SK-N-MC (cell line): ENCODE measurements around the gene IQGAP1.

ENCODE experiments used
- DNase-seq: peaks from one replicate; pipeline ENCODE4 v3.0.0-alpha.2; 2011; ENCODE audit warnings: low read depth, low spot score
- H3K27ac ChIP-seq: fragments of 200-600 bp; sonication (generic); 2 replicates; pipeline ENCODE4 v1.5.1; 2016; ENCODE audit warnings: mixed run types
- H3K36me3 ChIP-seq: fragments of 200-600 bp; sonication (generic); 2 replicates; pipeline ENCODE4 v1.6.1; 2017; ENCODE audit warnings: antibody characterized with exemption, low read length, mixed read lengths; ENCODE audit not compliant: insufficient read depth
- H3K4me3 ChIP-seq: fragments of 200-600 bp; sonication (generic); 2 replicates; pipeline ENCODE4 v1.5.1; 2016
- H3K9ac ChIP-seq: fragments of 200-600 bp; sonication (generic); 2 replicates; pipeline ENCODE4 v1.8.0; 2017; ENCODE audit warnings: mixed run types, mixed read lengths; ENCODE audit not compliant: insufficient read length
- H3K9me3 ChIP-seq: fragments of 200-600 bp; sonication (generic); 2 replicates; pipeline ENCODE4 v1.6.1; 2017; ENCODE audit warnings: low read depth, mild to moderate bottlenecking, antibody characterized with exemption, low read length, moderate library complexity, mixed read lengths
- EZH2 ChIP-seq: fragments of 200-600 bp; sonication (generic); IDR thresholded peaks from one replicate; pipeline ENCODE4 v1.6.1; 2017; ENCODE audit warnings: antibody characterized with exemption
- FOXP2 ChIP-seq: optimal IDR thresholded peaks from 2 replicates; pipeline ENCODE3; 2011; ENCODE audit warnings: mild to moderate bottlenecking, moderate library complexity; ENCODE audit not compliant: insufficient read depth; ENCODE audit errors: extremely low read length, control extremely low read depth
- POLR2AphosphoS5 ChIP-seq: IDR thresholded peaks from 2 replicates; pipeline ENCODE4 v1.6.1; 2012; ENCODE audit warnings: mild to moderate bottlenecking, low read depth, low read length, borderline replicate concordance

IQGAP1 gene

DNA sequence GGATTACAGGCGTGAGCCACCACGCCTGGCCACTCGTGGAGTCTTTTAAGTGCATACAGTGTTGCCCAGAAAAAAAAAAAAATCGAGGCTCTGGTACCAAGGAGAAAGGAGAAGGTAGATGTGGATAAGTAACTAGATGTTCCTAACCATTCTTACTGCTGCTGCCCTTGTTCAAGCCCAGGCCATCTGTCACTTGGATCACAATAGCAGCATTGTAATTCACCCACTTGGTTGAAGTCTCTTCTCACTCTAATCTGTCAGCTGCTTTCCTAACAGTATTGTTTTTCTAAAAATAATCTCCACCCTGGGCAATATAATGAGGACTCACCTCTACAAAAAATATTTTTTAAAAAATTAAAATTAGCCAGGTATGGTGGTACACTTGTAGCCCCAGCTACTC is 83.7 kb downstream of the IQGAP1 start:
- H3K9me3 ChIP-seq: no peaks in the 10 kb centered on the region
- peaks cover 31% of the 10 kb centered on the region for H3K36me3 ChIP-seq
- H3K9ac ChIP-seq: no peak overlapping the region
- TF ChIP-seq POLR2AphosphoS5 (no peak), FOXP2 (no peak), EZH2 (no peak)
- DNase-seq: no peak
- no peak overlapping the region for H3K27ac ChIP-seq
- no peak overlapping the region for H3K4me3 ChIP-seq

DNA sequence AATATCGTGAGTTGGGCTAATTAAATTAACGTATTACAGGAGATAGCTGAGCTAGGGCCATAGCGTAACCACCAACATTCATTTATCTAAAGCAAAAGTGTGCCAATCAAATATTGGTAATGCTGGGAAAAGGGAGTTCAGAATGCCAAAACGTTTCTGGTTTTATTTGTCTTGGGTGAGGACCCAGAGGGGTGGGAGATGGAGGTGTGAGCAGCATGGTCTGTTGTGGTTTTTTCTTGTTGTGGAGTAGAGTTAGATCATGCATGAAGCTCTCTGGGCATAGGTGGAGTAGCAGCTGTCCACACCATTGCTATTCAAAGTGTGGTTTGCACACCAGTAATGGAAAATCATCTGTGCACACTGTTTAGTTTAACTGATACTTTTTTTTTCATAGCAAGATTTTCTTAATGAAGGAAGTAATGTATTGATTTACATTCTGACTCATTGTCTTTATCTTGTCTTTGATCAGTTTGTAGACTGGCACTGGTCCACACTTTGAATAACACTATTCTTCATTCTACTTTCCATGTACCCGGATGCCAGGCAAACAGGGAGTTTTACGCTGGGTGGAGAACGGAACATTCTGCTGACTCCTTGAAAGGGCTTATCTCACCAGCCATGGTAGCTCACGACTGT is 90.9 kb downstream of the IQGAP1 start:
- Histone ChIP-seq H3K36me3 (peaks cover 48% of the 10 kb centered on the region), H3K9ac (no peak overlapping the region), H3K4me3 (no peak overlapping the region), H3K9me3 (no peaks in the 10 kb centered on the region), H3K27ac (no peak overlapping the region)
- no peak for DNase-seq
- no peak for TF ChIP-seq FOXP2
- no peak for TF ChIP-seq POLR2AphosphoS5
- no peak for TF ChIP-seq EZH2

DNA sequence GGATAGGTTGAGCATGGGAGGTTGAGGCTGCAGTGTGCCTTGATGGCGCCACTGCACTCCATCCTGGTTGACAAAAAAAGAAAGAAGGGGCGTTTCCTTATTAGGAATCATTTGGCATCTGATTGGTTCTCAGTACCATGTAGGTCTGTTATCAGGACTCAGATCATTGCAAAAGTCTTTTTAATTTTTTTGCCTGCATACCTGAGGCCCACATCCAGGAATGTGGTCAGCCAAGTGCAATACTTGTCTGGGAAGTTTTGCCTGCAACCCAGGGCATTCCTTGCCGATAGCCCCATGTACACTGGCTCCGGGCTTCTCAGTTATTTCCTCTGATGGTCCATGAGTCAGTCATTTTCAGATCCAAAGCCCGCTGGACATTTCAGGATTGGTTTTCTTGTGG is 91.6 kb downstream of the IQGAP1 start:
- TF ChIP-seq FOXP2 (no peak), POLR2AphosphoS5 (no peak), EZH2 (no peak)
- H3K4me3 ChIP-seq: no peak overlapping the region
- peaks cover 46% of the 10 kb centered on the region for H3K36me3 ChIP-seq
- no peak for DNase-seq
- no peaks in the 10 kb centered on the region for H3K9me3 ChIP-seq
- H3K9ac ChIP-seq: no peak overlapping the region
- no peak overlapping the region for H3K27ac ChIP-seq

DNA sequence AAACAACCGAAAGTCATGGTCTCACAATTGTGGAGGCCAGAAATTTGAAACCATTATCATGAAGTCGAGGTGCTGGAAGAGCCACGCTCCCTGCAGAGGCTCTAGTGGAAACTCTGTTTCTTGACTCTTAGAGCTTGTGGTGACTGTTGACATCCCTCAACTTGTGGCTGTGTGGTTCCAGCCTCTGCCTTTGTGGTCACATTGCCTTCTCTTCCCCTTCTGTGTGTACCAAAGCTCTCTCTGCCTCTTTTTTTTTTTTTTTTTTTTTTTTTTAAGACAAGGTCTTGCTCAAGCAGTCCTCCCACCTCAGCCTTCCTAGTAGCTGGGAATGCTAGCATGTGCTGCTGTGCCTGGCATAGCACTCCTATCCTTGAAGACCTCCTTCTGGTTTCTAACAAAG is 93.0 kb downstream of the IQGAP1 start:
- TF ChIP-seq POLR2AphosphoS5 (no peak), EZH2 (no peak), FOXP2 (no peak)
- Histone ChIP-seq H3K27ac (no peak overlapping the region), H3K9me3 (no peaks in the 10 kb centered on the region), H3K9ac (no peak overlapping the region), H3K4me3 (no peak overlapping the region), H3K36me3 (peaks cover 49% of the 10 kb centered on the region)
- DNase-seq: no peak

DNA sequence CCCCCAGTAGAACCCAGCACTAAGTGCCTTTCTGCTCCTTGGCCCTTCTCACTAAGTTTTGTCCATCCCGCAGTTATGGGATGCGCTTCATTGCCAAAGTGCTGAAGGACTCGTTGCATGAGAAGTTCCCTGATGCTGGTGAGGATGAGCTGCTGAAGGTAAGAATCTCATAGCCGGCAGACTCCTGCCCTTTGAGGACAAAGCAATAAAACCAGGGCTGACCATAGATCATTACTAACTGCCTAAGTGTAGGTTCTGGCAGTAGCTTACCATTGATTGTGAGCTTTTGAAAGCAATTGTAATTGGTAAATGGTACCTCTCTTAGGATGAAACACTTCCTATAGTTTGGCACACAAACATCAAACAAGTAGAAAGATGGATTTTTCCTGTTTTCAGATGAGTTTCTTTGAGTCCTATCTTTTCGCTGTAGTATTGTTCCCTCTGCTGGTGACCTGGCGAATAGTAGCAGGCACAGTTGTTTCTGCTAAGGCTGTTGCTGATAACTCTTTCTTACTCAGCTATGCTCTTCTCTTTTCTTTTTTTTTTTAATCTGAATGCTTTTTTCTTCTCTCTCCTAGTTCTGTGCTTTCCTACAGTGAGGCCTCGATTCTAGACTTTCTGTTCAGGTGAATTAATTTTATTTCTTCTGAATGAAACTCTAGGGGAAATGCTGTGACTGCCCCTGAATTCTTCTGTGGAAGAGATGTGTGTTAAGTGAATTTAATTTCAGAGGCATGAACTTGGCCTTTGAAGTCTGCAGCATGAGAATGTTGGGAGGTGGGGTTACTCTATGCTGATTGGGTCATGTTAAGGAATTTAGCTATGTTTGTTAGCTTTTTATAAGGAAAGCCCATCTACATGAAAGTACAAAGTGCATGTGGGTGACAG is 94.3 kb downstream of the IQGAP1 start:
- Histone ChIP-seq H3K9me3 (no peaks in the 10 kb centered on the region), H3K9ac (no peak overlapping the region), H3K27ac (no peak overlapping the region), H3K4me3 (no peak overlapping the region), H3K36me3 (peaks cover 48% of the 10 kb centered on the region)
- TF ChIP-seq EZH2: no peak
- no peak for TF ChIP-seq POLR2AphosphoS5
- DNase-seq: peak; percentile 12

DNA sequence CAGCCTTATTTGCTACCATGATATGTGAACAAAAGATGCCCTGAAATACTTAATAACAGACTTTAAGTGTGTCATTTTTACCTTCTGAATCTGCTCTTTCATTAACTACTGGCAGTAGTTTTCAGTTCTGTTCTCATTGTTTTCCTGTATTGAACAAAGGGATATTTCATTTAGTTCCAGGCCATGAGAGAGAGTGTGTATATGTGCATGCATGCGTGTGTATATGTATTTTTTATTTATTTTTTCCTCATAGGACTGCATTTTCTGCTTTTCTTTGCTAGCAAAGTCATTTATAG is 94.9 kb downstream of the IQGAP1 start:
- Histone ChIP-seq H3K27ac (no peak overlapping the region), H3K36me3 (peaks cover 49% of the 10 kb centered on the region), H3K9ac (no peak overlapping the region), H3K4me3 (no peak overlapping the region), H3K9me3 (no peaks in the 10 kb centered on the region)
- DNase-seq: no peak
- TF ChIP-seq EZH2: no peak
- no peak for TF ChIP-seq POLR2AphosphoS5
- TF ChIP-seq FOXP2: no peak

DNA sequence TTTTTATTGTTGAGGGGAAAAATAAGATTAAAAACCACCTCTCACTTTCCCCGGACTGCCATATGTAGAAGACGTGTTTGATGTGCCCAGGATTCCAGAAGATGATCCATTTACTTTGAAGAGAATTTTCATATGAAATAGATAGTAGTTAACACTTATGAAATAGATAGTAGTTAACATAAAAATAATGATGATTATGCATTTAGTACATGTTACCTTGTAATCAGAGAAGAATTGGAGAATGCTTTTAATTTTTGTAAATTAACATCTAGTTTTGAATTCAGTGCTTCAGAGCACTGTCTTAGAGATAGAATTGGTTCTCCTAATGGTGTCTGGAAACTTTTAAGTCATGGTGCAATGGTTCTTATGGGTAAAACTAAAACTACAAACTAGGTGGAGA is 95.6 kb downstream of the IQGAP1 start:
- Histone ChIP-seq H3K27ac (no peak overlapping the region), H3K9me3 (no peaks in the 10 kb centered on the region), H3K9ac (no peak overlapping the region), H3K4me3 (no peak overlapping the region), H3K36me3 (peaks cover 53% of the 10 kb centered on the region)
- TF ChIP-seq FOXP2 (no peak), EZH2 (no peak), POLR2AphosphoS5 (no peak)
- DNase-seq: no peak

DNA sequence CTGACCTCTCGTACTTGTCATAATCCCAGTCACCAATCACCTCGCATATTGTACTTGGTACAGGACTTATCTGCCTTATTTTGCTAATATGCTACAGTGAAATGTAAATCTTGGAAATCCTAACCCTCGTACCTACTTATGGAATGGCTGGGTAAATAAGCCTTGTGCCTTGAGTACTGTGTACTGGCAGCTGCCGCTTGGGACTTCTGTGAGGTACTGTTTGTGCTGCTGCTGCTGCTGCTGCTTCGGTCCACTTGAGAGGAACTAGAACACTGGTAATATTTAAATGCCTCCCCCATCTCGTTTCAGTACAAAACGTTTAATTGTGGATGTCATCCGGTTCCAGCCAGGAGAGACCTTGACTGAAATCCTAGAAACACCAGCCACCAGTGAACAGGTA is 99.1 kb downstream of the IQGAP1 start:
- Histone ChIP-seq H3K36me3 (peaks cover 62% of the 10 kb centered on the region), H3K27ac (no peak overlapping the region), H3K9ac (no peak overlapping the region), H3K9me3 (no peaks in the 10 kb centered on the region), H3K4me3 (no peak overlapping the region)
- DNase-seq: no peak
- no peak for TF ChIP-seq POLR2AphosphoS5
- TF ChIP-seq FOXP2: no peak
- TF ChIP-seq EZH2: no peak
